H1 (cell line): ENCODE results near the gene SLC26A6. TPM values are rescaled to one million over a fixed set of nuclear protein-coding genes. Genes with fewer than 3 reads are reported as not detected.

Experiments used
- CTCF ChIA-PET: fragments of 300-600 bp; sonication (Branson Sonifier 250); formaldehyde crosslinking; loops from one replicate; lab custom pipeline; 2021; ENCODE audit not compliant: partially characterized antibody; lab: Charles Lee
- POLR2A ChIA-PET: fragments of 300-600 bp; sonication (Branson Sonifier 250); formaldehyde crosslinking; loops from one replicate; lab custom pipeline; 2021; ENCODE audit warnings: inconsistent platforms; ENCODE audit not compliant: partially characterized antibody; lab: Charles Lee
- DNase-seq, 2 experiments: peaks; one replicate each; pipeline versions ENCODE4 v3.0.0 to v3.0.0-alpha.2; 2010 to 2022; ENCODE audit warnings: low spot score in 2 of 2, low read depth in 1 of 2, mixed read lengths in 1 of 2
- FAIRE-seq: peaks from 2 replicates; lab custom pipeline; 2011; peaks lifted over from hg19 to GRCh38; lab: Jason Lieb, UNC
- H2AFZ ChIP-seq: 2 replicates; pipeline ENCODE4 v1.8.1; 2012; ENCODE audit warnings: low read length, inconsistent platforms
- H2AK5ac ChIP-seq: 2 replicates; pipeline ENCODE4 v1.6.1; 2013; ENCODE audit warnings: low read depth, low read length
- H2BK120ac ChIP-seq: replicated peaks from 2 replicates; pipeline ENCODE3; 2013; ENCODE audit warnings: low read depth, low read length, inconsistent platforms
- H2BK12ac ChIP-seq: 2 replicates; pipeline ENCODE4 v1.6.1; 2013; ENCODE audit warnings: low read depth, low read length
- H2BK15ac ChIP-seq: 2 replicates; pipeline ENCODE4 v1.6.1; 2013; ENCODE audit warnings: low read length
- H2BK20ac ChIP-seq: 2 replicates; pipeline ENCODE4 v1.6.1; 2013; ENCODE audit warnings: low read length
- H2BK5ac ChIP-seq: 2 replicates; pipeline ENCODE4 v1.6.1; 2013; ENCODE audit warnings: low read depth, low read length
- H3K14ac ChIP-seq: 2 replicates; pipeline ENCODE4 v1.6.1; 2013; ENCODE audit warnings: inconsistent platforms; ENCODE audit not compliant: insufficient read length
- H3K18ac ChIP-seq: 2 replicates; pipeline ENCODE4 v1.6.1; 2013; ENCODE audit warnings: low read length; ENCODE audit errors: extremely low read depth
- H3K23ac ChIP-seq: 2 replicates; pipeline ENCODE4 v1.6.1; 2013; ENCODE audit warnings: inconsistent platforms; ENCODE audit not compliant: insufficient read length
- H3K23me2 ChIP-seq: 2 replicates; pipeline ENCODE4 v1.6.1; 2013; ENCODE audit warnings: low read depth, low read length
- H3K27ac ChIP-seq: 2 replicates; pipeline ENCODE4 v1.6.1; 2011; ENCODE audit warnings: low read depth, low read length, inconsistent platforms
- H3K27me3 ChIP-seq, 4 experiments: replicated peaks in 1 of 4; 1 replicate in 1 of 4; 2 replicates in 3 of 4; pipeline versions ENCODE4 v1.6.1 to v1.8.1; 2011 to 2013; ENCODE audit warnings: low read length in 3 of 4, mild to moderate bottlenecking in 3 of 4, inconsistent platforms in 2 of 4, mixed read lengths in 2 of 4, moderate library complexity in 1 of 4; ENCODE audit not compliant: control insufficient read depth in 3 of 4, insufficient read depth in 3 of 4; ENCODE audit errors: extremely low read depth in 1 of 4
- H3K36me3 ChIP-seq, 4 experiments: 2 replicates each; pipeline versions ENCODE4 v1.6.1 to v1.8.1; 2011 to 2013; ENCODE audit warnings: mild to moderate bottlenecking in 4 of 4, low read length in 3 of 4, moderate library complexity in 2 of 4, control low read depth in 1 of 4, inconsistent platforms in 1 of 4; ENCODE audit not compliant: insufficient read depth in 4 of 4, control insufficient read depth in 2 of 4
- H3K4ac ChIP-seq: replicated peaks from 2 replicates; pipeline ENCODE3; 2013; ENCODE audit warnings: low read length, low read depth, mixed read lengths, inconsistent platforms; ENCODE audit not compliant: insufficient read length
- H3K4me1 ChIP-seq, 4 experiments: replicated peaks in 1 of 4; 1 replicate in 1 of 4; 2 replicates in 3 of 4; pipeline versions ENCODE4 v1.6.1 to v1.8.1; 2011 to 2013; ENCODE audit warnings: low read length in 3 of 4, inconsistent platforms in 2 of 4, mixed read lengths in 1 of 4; ENCODE audit not compliant: insufficient read depth in 4 of 4, control insufficient read depth in 3 of 4
- H3K4me2 ChIP-seq, 2 experiments: 2 replicates each; pipeline versions ENCODE4 v1.6.1 to v1.8.1; 2011 to 2013; ENCODE audit warnings: low read depth in 2 of 2, low read length in 2 of 2, control low read depth in 1 of 2, inconsistent platforms in 1 of 2, mild to moderate bottlenecking in 1 of 2; ENCODE audit not compliant: insufficient read depth in 1 of 2
- H3K4me3 ChIP-seq, 4 experiments: fragments of 200-600, 300-600 bp in 1 of 4; sonication (generic), shearing (Covaris generic), sonication (Bioruptor Twin) in 1 of 4; 2 replicates each; pipeline versions ENCODE4 v1.5.1 to v1.8.1; 2011 to 2016; ENCODE audit warnings: low read length in 4 of 4, low read depth in 3 of 4, control low read depth in 2 of 4, inconsistent platforms in 2 of 4, mild to moderate bottlenecking in 2 of 4, mixed read lengths in 1 of 4, moderate library complexity in 1 of 4; ENCODE audit not compliant: insufficient read depth in 2 of 4; ENCODE audit errors: extremely low read depth in 1 of 4
- H3K56ac ChIP-seq: replicated peaks from 2 replicates; pipeline ENCODE3; 2013; ENCODE audit warnings: low read depth, mild to moderate bottlenecking, mixed read lengths, low read length, inconsistent platforms; ENCODE audit not compliant: insufficient read length
- H3K79me1 ChIP-seq: 2 replicates; pipeline ENCODE4 v1.6.1; 2013; ENCODE audit warnings: low read depth, low read length, control low read depth
- H3K79me2 ChIP-seq, 2 experiments: 2 replicates each; pipeline versions ENCODE4 v1.6.1 to v1.8.1; 2012 to 2013; ENCODE audit warnings: low read length in 2 of 2, mild to moderate bottlenecking in 2 of 2, inconsistent platforms in 1 of 2; ENCODE audit not compliant: insufficient read depth in 2 of 2, control insufficient read depth in 1 of 2
- H3K9ac ChIP-seq, 4 experiments: replicated peaks in 1 of 4; 1 replicate in 1 of 4; 2 replicates in 3 of 4; pipeline versions ENCODE4 v1.6.1 to v1.8.1; 2011 to 2013; ENCODE audit warnings: low read depth in 3 of 4, low read length in 3 of 4, control low read depth in 2 of 4, mild to moderate bottlenecking in 2 of 4, moderate library complexity in 2 of 4, inconsistent platforms in 1 of 4; ENCODE audit errors: extremely low read depth in 1 of 4
- H3K9me3 ChIP-seq, 2 experiments: 2 replicates each; pipeline versions ENCODE4 v1.6.1 to v1.8.1; 2012 to 2013; ENCODE audit warnings: mild to moderate bottlenecking in 2 of 2, moderate library complexity in 2 of 2, control low read depth in 1 of 2, inconsistent platforms in 1 of 2, low read depth in 1 of 2, low read length in 1 of 2, mixed read lengths in 1 of 2; ENCODE audit not compliant: insufficient read depth in 2 of 2
- H4K20me1 ChIP-seq, 2 experiments: replicated peaks in 1 of 2; 2 replicates each; pipeline versions ENCODE3 to v1.8.1; 2011 to 2013; ENCODE audit warnings: inconsistent platforms in 2 of 2, low read length in 2 of 2, mild to moderate bottlenecking in 1 of 2; ENCODE audit not compliant: insufficient read depth in 2 of 2, control insufficient read depth in 1 of 2
- H4K5ac ChIP-seq: 2 replicates; pipeline ENCODE4 v1.6.1; 2013; ENCODE audit warnings: low read length, low read depth, mixed read lengths, inconsistent platforms; ENCODE audit not compliant: insufficient read length
- H4K8ac ChIP-seq: 2 replicates; pipeline ENCODE4 v1.8.0; 2013; ENCODE audit warnings: mild to moderate bottlenecking, moderate library complexity, low read length, inconsistent platforms; ENCODE audit not compliant: insufficient read depth; ENCODE audit errors: extremely low read depth
- H4K91ac ChIP-seq: replicated peaks from 2 replicates; pipeline ENCODE3; 2013; ENCODE audit warnings: low read length, mixed read lengths, inconsistent platforms; ENCODE audit not compliant: insufficient read length
- EGR1 ChIP-seq: IDR thresholded peaks from 2 replicates; pipeline ENCODE4 v1.6.1; 2011; ENCODE audit warnings: low read depth, low read length, borderline replicate concordance
- NANOG ChIP-seq: IDR thresholded peaks from 2 replicates; pipeline ENCODE4 v1.6.1; 2011; ENCODE audit warnings: low read length, low read depth, mild to moderate bottlenecking, inconsistent platforms; ENCODE audit not compliant: insufficient read depth, poor library complexity, severe bottlenecking
- POU5F1 ChIP-seq: IDR thresholded peaks from 2 replicates; pipeline ENCODE4 v1.6.1; 2011; ENCODE audit warnings: low read depth, mild to moderate bottlenecking, low read length, moderate library complexity
- SAP30 ChIP-seq: fragments of 300-600 bp; sonication (generic); IDR thresholded peaks from 2 replicates; pipeline ENCODE4 v1.7.1; 2012; ENCODE audit warnings: low read length, moderate library complexity, mild to moderate bottlenecking, inconsistent platforms; ENCODE audit not compliant: insufficient read depth, insufficient replicate concordance
- SIN3A ChIP-seq, 2 experiments: IDR thresholded peaks in 1 of 2; conservative IDR thresholded peaks in 1 of 2; 2 replicates each; pipeline ENCODE4 v1.6.1; 2011 to 2012; ENCODE audit warnings: low read length in 2 of 2, improper control_type of control experiment in 1 of 2, low read depth in 1 of 2, mild to moderate bottlenecking in 1 of 2
- TBP ChIP-seq: IDR thresholded peaks from 2 replicates; pipeline ENCODE4 v1.6.1; 2011; ENCODE audit warnings: low read depth, low read length, improper control_type of control experiment
- ZNF274 ChIP-seq: IDR thresholded peaks from 2 replicates; pipeline ENCODE4 v1.7.0; 2012; ENCODE audit warnings: low read length, borderline replicate concordance; ENCODE audit errors: extremely low read depth
- WGBS, 2 experiments: shearing (Covaris generic) in 1 of 2; methylation state at CpG; one replicate each; pipeline versions ENCODE4 v1.1.6 to v1.1.7; 2013 to 2015; ENCODE audit warnings: low lambda C conversion rate in 2 of 2, mixed read lengths in 2 of 2, inconsistent platforms in 1 of 2, low coverage in 1 of 2, missing lambda C conversion rate in 1 of 2; ENCODE audit not compliant: insufficient replicate concordance in 2 of 2, insufficient coverage in 1 of 2, insufficient read length in 1 of 2; ENCODE audit errors: extremely low coverage in 1 of 2, missing lambda C conversion rate in 1 of 2; 5-methylcytosine and 5-hydroxymethylcytosine counted together
- polyA plus RNA-seq, 7 experiments: library from polyadenylated mRNA; depleted of rRNA in 3 of 7; stranded (reverse) in 5 of 7; unstranded in 2 of 7; fragments of >200 nt in 5 of 7; fragments of 200-250 nt in 2 of 7; gene quantifications; 1 replicate in 5 of 7; 2 replicates in 1 of 7; 4 replicates in 1 of 7; pipeline versions ENCODE4 v1.2.1 to v1.2.3, GENCODE V29; 2011 to 2013; ENCODE audit warnings: missing spikeins in 2 of 7, mixed read lengths in 2 of 7
- total RNA-seq: library from RNA; stranded (reverse); fragmentation: NEBNext Ultra II Directional; extraction: Animal tissue kit (Norgen Biotek cat#: 25700); gene quantifications from 2 replicates; pipeline ENCODE4 v1.2.1, GENCODE V29; 2021
- TF ChIP-seq, protein P1 (sequence below), 3 experiments: IDR thresholded peaks; 1 replicate in 2 of 3; 2 replicates in 1 of 3; pipeline versions ENCODE4 v1.5.1 to v1.6.1; 2011; ENCODE audit warnings: low read length in 3 of 3, mild to moderate bottlenecking in 3 of 3, inconsistent platforms in 2 of 3, low read depth in 1 of 3, moderate library complexity in 1 of 3; ENCODE audit not compliant: insufficient read depth in 1 of 3; ENCODE audit errors: control extremely low read depth in 1 of 3

The SLC26A6 gene
- total and polyA plus RNA-seq, 2 of the 8 experiments (the other 6 are each of a cell fraction or from before 2014, with no cell fraction given) = 50.4 to 58.0 TPM

DNA sequence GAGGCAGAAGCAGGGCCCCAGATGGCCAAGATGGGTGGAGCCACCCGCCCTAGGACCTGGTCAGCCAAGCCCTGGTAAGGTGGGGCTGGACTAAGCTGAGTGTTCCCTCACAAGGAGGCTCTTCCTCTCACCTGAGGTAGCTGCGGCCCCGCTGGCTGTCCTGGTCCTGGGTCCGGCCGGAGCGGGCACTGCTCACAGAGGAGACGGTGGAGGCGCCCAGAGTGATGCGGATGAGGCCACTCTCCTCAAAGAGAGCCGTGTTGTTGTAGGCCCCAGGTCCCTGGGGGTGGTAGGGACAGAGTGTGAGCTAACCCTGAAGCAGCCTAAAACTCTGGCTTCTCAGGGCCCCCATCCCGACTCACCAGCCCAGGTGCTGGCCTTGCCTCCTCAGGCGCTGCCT lies 7.3 kb upstream of the SLC26A6 start:
- POLR2A ChIA-PET = interaction anchor here (0.6 kb wide), 1 partner anchor 67 kb away, joined by 3 read pairs; no protein-coding TSS in a partner anchor
- Histone ChIP-seq H3K14ac (no peak overlapping the region), H3K56ac (no peak overlapping the region), H3K4ac (no peak overlapping the region), H3K79me2 (no peaks in the 10 kb centered on the region), H3K36me3 (peaks cover 3 to 35% (median 24%) of the 10 kb centered on the region in 4 experiments; a peak in 5 of 8 replicates), H3K27ac (no peak overlapping the region), H2AK5ac (no peak overlapping the region), H3K23ac (no peak overlapping the region), H3K4me1 (no peaks in the 10 kb centered on the region), H3K9me3 (no peaks in the 10 kb centered on the region), H3K4me2 (no peak overlapping the region), H4K8ac (no peak overlapping the region), H3K23me2 (no peaks in the 10 kb centered on the region), H4K20me1 (peaks cover 3 to 11% of the 10 kb centered on the region in 2 experiments), H2BK120ac (no peak overlapping the region), H4K5ac (no peak overlapping the region), H3K9ac (no peak overlapping the region), H2BK5ac (no peak overlapping the region), H2BK15ac (no peak overlapping the region), H3K79me1 (no peaks in the 10 kb centered on the region; the same call in 1 of the 2 replicates), H4K91ac (no peak overlapping the region), H2AFZ (no peak overlapping the region), H2BK12ac (no peak overlapping the region), H3K18ac (no peak overlapping the region), H2BK20ac (no peak overlapping the region), H3K4me3 (no peak overlapping the region), H3K27me3 (no peaks in the 10 kb centered on the region)
- FAIRE-seq = no peak
- DNase-seq = no peak
- WGBS, 2 experiments = 91% methylated on average over 12 of the region's 12 CpGs; no CpG with 5 or more reads in 1 of the 2 experiments
- CTCF ChIA-PET = no interaction called here
- TF ChIP-seq POU5F1 (no peak), TBP (no peak), SIN3A (conservative IDR thresholded peaks at IDR 0.05 in 1 of 2, IDR thresholded peaks at IDR 0.05 in 1 of 2; ENCODE audit: low read depth in 1 of 2, low read length in 2 of 2) (no peak), EGR1 (no peak), SAP30 (no peak), ZNF274 (no peak), NANOG (no peak)
- TF ChIP-seq, protein P1, sequence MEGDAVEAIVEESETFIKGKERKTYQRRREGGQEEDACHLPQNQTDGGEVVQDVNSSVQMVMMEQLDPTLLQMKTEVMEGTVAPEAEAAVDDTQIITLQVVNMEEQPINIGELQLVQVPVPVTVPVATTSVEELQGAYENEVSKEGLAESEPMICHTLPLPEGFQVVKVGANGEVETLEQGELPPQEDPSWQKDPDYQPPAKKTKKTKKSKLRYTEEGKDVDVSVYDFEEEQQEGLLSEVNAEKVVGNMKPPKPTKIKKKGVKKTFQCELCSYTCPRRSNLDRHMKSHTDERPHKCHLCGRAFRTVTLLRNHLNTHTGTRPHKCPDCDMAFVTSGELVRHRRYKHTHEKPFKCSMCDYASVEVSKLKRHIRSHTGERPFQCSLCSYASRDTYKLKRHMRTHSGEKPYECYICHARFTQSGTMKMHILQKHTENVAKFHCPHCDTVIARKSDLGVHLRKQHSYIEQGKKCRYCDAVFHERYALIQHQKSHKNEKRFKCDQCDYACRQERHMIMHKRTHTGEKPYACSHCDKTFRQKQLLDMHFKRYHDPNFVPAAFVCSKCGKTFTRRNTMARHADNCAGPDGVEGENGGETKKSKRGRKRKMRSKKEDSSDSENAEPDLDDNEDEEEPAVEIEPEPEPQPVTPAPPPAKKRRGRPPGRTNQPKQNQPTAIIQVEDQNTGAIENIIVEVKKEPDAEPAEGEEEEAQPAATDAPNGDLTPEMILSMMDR (IDR thresholded peaks at IDR 0.05; ENCODE audit: control extremely low read depth in 1 of 3, insufficient read depth in 1 of 3, low read depth in 1 of 3, low read length in 3 of 3) = no peak
